Hepatocyte (in vitro differentiated cells): ENCODE results near the gene EEF1A2. TPM values are rescaled to one million over a fixed set of nuclear protein-coding genes. Genes with fewer than 3 reads are reported as not detected.
A peak's percentile ranks its signal among the peaks of the same experiment; 100 is the strongest.

Experiments used
- DNase-seq: peaks from one replicate; pipeline ENCODE4 v3.0.0-alpha.2; 2016; ENCODE audit warnings: low spot score
- H2AFZ ChIP-seq: fragments of 200-600 bp; sonication (generic); 2 replicates; pipeline ENCODE4 v1.6.0; 2016; ENCODE audit warnings: antibody characterized with exemption, mild to moderate bottlenecking
- H3K27ac ChIP-seq: fragments of 200-600 bp; sonication (generic); 2 replicates; pipeline ENCODE4 v1.5.1; 2016; ENCODE audit warnings: mild to moderate bottlenecking
- H3K27me3 ChIP-seq: fragments of 200-600 bp; sonication (generic); 2 replicates; pipeline ENCODE4 v1.6.1; 2016
- H3K36me3 ChIP-seq: fragments of 200-600 bp; sonication (generic); replicated peaks from 2 replicates; pipeline ENCODE4 v1.5.1; 2016; ENCODE audit warnings: low read depth; ENCODE audit not compliant: insufficient read depth
- H3K4me1 ChIP-seq: fragments of 200-600 bp; sonication (generic); 2 replicates; pipeline ENCODE4 v1.5.1; 2016; ENCODE audit warnings: mild to moderate bottlenecking, moderate library complexity; ENCODE audit not compliant: insufficient read depth
- H3K4me2 ChIP-seq: fragments of 200-600 bp; sonication (generic); 2 replicates; pipeline ENCODE4 v1.6.0; 2016
- H3K4me3 ChIP-seq: fragments of 200-600 bp; sonication (generic); 2 replicates; pipeline ENCODE4 v1.5.1; 2016; ENCODE audit warnings: mild to moderate bottlenecking
- H3K79me2 ChIP-seq: fragments of 200-600 bp; sonication (generic); 2 replicates; pipeline ENCODE4 v1.6.0; 2017; ENCODE audit warnings: mild to moderate bottlenecking
- H3K9me2 ChIP-seq: fragments of 200-600 bp; sonication (generic); replicated peaks from 2 replicates; pipeline ENCODE4 v1.6.0; 2017; ENCODE audit warnings: mild to moderate bottlenecking; ENCODE audit not compliant: insufficient read depth
- H3K9me3 ChIP-seq: fragments of 200-600 bp; sonication (generic); 2 replicates; pipeline ENCODE4 v1.5.1; 2016; ENCODE audit warnings: low read depth, mild to moderate bottlenecking
- H4K20me1 ChIP-seq: fragments of 200-600 bp; sonication (generic); 2 replicates; pipeline ENCODE4 v1.6.0; 2016; ENCODE audit warnings: mild to moderate bottlenecking; ENCODE audit not compliant: insufficient read depth, poor library complexity, severe bottlenecking
- CTCF ChIP-seq: fragments of 200-600 bp; sonication (generic); IDR thresholded peaks from 2 replicates; pipeline ENCODE4 v1.5.1; 2016; ENCODE audit warnings: antibody characterized with exemption, mild to moderate bottlenecking; ENCODE audit not compliant: poor library complexity
- EZH2 ChIP-seq: fragments of 200-600 bp; sonication (generic); IDR thresholded peaks from 2 replicates; pipeline ENCODE4 v1.6.1; 2016; ENCODE audit warnings: antibody characterized with exemption, mild to moderate bottlenecking, borderline replicate concordance
- EZH2phosphoT487 ChIP-seq: fragments of 200-600 bp; sonication (generic); IDR thresholded peaks from one replicate; pipeline ENCODE4 v1.6.1; 2018; ENCODE audit warnings: antibody characterized with exemption, mild to moderate bottlenecking, low read depth, moderate library complexity; ENCODE audit not compliant: unreplicated experiment, severe bottlenecking
- WGBS: methylation state at CpG from one replicate; pipeline ENCODE4 v1.1.6; 2016; ENCODE audit warnings: low lambda C conversion rate; ENCODE audit errors: missing lambda C conversion rate; 5-methylcytosine and 5-hydroxymethylcytosine counted together
- polyA plus RNA-seq: library from polyadenylated mRNA; unstranded; fragments of >200 nt; fragmentation: Nextera tagmentation; extraction: Ambion mirVana; gene quantifications from 2 replicates; pipeline ENCODE4 v1.2.1, GENCODE V29; 2016
- total RNA-seq: library from RNA; depleted of rRNA; stranded (reverse); fragments of >200 nt; gene quantifications from 2 replicates; pipeline ENCODE4 v1.2.3, GENCODE V29; 2014

The EEF1A2 gene
- total and polyA plus RNA-seq, 2 experiments from 2014 or later: 12.0 to 23.5 TPM

GRCh38 chr20:63500151-63500901 is 1.4 kb upstream of the EEF1A2 start:
- no peaks in the 10 kb centered on the region for H3K36me3 ChIP-seq
- no peak overlapping the region for H2AFZ ChIP-seq
- TF ChIP-seq EZH2phosphoT487 (no peak), EZH2 (no peak), CTCF (no peak)
- H4K20me1 ChIP-seq: no peaks in the 10 kb centered on the region
- H3K27ac ChIP-seq: no peak overlapping the region
- peaks cover 8% of the 10 kb centered on the region for H3K4me1 ChIP-seq
- no peaks in the 10 kb centered on the region for H3K79me2 ChIP-seq
- H3K27me3 ChIP-seq: peaks cover 29% of the 10 kb centered on the region
- DNase-seq: no peak
- H3K9me3 ChIP-seq: no peaks in the 10 kb centered on the region
- 94% methylated on average over 15 of the region's 24 CpGs for WGBS
- H3K4me3 ChIP-seq: no peak overlapping the region
- no peaks in the 10 kb centered on the region for H3K9me2 ChIP-seq
- no peak overlapping the region for H3K4me2 ChIP-seq

GRCh38 chr20:63499338-63499969 is 571 bp upstream of the EEF1A2 start:
- no peak overlapping the region for H3K4me3 ChIP-seq
- H3K27ac ChIP-seq: no peak overlapping the region
- H3K4me1 ChIP-seq: peaks cover 8% of the 10 kb centered on the region
- TF ChIP-seq CTCF (no peak), EZH2 (no peak), EZH2phosphoT487 (no peak)
- peaks cover 29% of the 10 kb centered on the region for H3K27me3 ChIP-seq
- H3K79me2 ChIP-seq: no peaks in the 10 kb centered on the region
- H4K20me1 ChIP-seq: no peaks in the 10 kb centered on the region
- H3K4me2 ChIP-seq: peak overlapping the region; percentile 90
- H3K36me3 ChIP-seq: no peaks in the 10 kb centered on the region
- H3K9me3 ChIP-seq: no peaks in the 10 kb centered on the region
- 40% methylated on average over 12 of the region's 48 CpGs for WGBS
- no peaks in the 10 kb centered on the region for H3K9me2 ChIP-seq
- H2AFZ ChIP-seq: no peak overlapping the region
- no peak for DNase-seq

- H3K4me3 ChIP-seq: no peak overlapping the region
- peaks cover 24% of the 10 kb centered on the region for H3K27me3 ChIP-seq
- no peak overlapping the region for H3K27ac ChIP-seq
- H3K4me1 ChIP-seq: peaks cover 8% of the 10 kb centered on the region
- DNase-seq: peak; percentile 81
- TF ChIP-seq EZH2: no peak
- TF ChIP-seq CTCF: no peak
- no peak for TF ChIP-seq EZH2phosphoT487
- H3K9me3 ChIP-seq: no peaks in the 10 kb centered on the region
- no peaks in the 10 kb centered on the region for H3K9me2 ChIP-seq
- H3K4me2 ChIP-seq: peak overlapping the region; percentile 90
- WGBS: 4% methylated on average over 9 of the region's 60 CpGs
- H2AFZ ChIP-seq: no peak overlapping the region
- H4K20me1 ChIP-seq: no peaks in the 10 kb centered on the region
- no peaks in the 10 kb centered on the region for H3K79me2 ChIP-seq
- H3K36me3 ChIP-seq: no peaks in the 10 kb centered on the region
Measured at GRCh38 chr20:63497946-63498935, 642 bp downstream of the EEF1A2 start.
